Measurements from ENCODE around the gene CPEB4. TPM values are rescaled to one million over a fixed set of nuclear protein-coding genes. Genes with fewer than 3 reads are reported as not detected.

The CPEB4 gene
- total and polyA plus RNA-seq, 9 of the 15 experiments (the other 6 are each of a cell fraction or from before 2014, with no cell fraction given): 7.4 to 21.3 (median 12.4) TPM

DNA sequence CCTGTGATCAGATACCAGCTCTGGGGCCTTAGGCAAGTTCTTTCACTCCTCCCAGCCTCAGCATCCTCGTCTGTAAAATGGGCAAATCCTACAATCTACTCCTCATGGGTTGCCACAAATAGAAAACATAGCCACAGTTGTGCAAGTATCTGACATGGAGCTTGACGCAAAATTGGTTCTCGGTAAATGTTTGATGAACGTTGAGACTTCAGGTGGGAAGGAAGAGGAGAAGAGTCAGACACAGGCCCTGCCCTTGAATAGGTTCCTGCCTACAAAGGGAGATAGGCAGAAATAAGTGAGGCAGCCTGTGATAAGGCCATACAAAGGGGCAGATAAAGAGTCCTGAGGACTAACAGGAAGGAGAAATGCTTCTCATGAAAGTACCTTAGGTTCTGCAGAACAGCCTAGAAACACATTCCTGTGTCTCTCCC lies 26.1 kb upstream of the CPEB4 start (continued):
- TF ChIP-seq ARNT (IDR thresholded peaks at IDR 0.05) (no peak), ATF1 (CRISPR knock-in tag; IDR thresholded peaks at IDR 0.05) (no peak), ATF1 (tag; IDR thresholded peaks at IDR 0.05) (peak; percentile 7; the same call in 1 of the 2 replicates), CBFB (CRISPR knock-in tag; IDR thresholded peaks at IDR 0.05) (no peak), POLR2G (IDR thresholded peaks at IDR 0.05; ENCODE audit: low read depth, low read length) (no peak), RBFOX2 (IDR thresholded peaks at IDR 0.05; ENCODE audit: low read depth, low read length) (no peak), ZNF140 (CRISPR knock-in tag; IDR thresholded peaks at IDR 0.05) (no peak), KLF6 (CRISPR knock-in tag; IDR thresholded peaks at IDR 0.05; ENCODE audit: borderline replicate concordance) (no peak), ZEB2 (IDR thresholded peaks at IDR 0.05) (peak; percentile 65), ZC3H8 (IDR thresholded peaks at IDR 0.05) (no peak), KDM1A (IDR thresholded peaks at IDR 0.05) (peak; percentile 90 to 97), SOX6 (IDR thresholded peaks at IDR 0.05) (peak; percentile 83), U2AF1 (optimal IDR thresholded peaks at IDR 0.05; ENCODE audit: low read depth, low read length) (no peak), BCOR (IDR thresholded peaks at IDR 0.05) (peak; percentile 99), NFATC3 (IDR thresholded peaks at IDR 0.05) (no peak), PHB2 (IDR thresholded peaks at IDR 0.05; ENCODE audit: low read depth) (no peak), MAFK (IDR thresholded peaks at IDR 0.05; ENCODE audit: low read length) (no peak), SREBF2 (CRISPR knock-in tag; IDR thresholded peaks at IDR 0.05) (no peak), MTA2 (IDR thresholded peaks at IDR 0.05; ENCODE audit: low read depth) (no peak; the same call in 1 of the 2 replicates)
- TF ChIP-seq, protein P1, sequence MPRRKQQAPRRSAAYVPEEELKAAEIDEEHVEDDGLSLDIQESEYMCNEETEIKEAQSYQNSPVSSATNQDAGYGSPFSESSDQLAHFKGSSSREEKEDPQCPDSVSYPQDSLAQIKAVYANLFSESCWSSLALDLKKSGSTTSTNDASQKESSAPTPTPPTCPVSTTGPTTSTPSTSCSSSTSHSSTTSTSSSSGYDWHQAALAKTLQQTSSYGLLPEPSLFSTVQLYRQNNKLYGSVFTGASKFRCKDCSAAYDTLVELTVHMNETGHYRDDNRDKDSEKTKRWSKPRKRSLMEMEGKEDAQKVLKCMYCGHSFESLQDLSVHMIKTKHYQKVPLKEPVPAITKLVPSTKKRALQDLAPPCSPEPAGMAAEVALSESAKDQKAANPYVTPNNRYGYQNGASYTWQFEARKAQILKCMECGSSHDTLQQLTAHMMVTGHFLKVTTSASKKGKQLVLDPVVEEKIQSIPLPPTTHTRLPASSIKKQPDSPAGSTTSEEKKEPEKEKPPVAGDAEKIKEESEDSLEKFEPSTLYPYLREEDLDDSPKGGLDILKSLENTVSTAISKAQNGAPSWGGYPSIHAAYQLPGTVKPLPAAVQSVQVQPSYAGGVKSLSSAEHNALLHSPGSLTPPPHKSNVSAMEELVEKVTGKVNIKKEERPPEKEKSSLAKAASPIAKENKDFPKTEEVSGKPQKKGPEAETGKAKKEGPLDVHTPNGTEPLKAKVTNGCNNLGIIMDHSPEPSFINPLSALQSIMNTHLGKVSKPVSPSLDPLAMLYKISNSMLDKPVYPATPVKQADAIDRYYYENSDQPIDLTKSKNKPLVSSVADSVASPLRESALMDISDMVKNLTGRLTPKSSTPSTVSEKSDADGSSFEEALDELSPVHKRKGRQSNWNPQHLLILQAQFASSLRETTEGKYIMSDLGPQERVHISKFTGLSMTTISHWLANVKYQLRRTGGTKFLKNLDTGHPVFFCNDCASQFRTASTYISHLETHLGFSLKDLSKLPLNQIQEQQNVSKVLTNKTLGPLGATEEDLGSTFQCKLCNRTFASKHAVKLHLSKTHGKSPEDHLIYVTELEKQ (CRISPR knock-in tag; IDR thresholded peaks at IDR 0.05): no peak
- TF ChIP-seq, protein P2, sequence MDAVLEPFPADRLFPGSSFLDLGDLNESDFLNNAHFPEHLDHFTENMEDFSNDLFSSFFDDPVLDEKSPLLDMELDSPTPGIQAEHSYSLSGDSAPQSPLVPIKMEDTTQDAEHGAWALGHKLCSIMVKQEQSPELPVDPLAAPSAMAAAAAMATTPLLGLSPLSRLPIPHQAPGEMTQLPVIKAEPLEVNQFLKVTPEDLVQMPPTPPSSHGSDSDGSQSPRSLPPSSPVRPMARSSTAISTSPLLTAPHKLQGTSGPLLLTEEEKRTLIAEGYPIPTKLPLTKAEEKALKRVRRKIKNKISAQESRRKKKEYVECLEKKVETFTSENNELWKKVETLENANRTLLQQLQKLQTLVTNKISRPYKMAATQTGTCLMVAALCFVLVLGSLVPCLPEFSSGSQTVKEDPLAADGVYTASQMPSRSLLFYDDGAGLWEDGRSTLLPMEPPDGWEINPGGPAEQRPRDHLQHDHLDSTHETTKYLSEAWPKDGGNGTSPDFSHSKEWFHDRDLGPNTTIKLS (IDR thresholded peaks at IDR 0.05; ENCODE audit: borderline replicate concordance, low read depth): no peak
- TF ChIP-seq, protein P3, sequence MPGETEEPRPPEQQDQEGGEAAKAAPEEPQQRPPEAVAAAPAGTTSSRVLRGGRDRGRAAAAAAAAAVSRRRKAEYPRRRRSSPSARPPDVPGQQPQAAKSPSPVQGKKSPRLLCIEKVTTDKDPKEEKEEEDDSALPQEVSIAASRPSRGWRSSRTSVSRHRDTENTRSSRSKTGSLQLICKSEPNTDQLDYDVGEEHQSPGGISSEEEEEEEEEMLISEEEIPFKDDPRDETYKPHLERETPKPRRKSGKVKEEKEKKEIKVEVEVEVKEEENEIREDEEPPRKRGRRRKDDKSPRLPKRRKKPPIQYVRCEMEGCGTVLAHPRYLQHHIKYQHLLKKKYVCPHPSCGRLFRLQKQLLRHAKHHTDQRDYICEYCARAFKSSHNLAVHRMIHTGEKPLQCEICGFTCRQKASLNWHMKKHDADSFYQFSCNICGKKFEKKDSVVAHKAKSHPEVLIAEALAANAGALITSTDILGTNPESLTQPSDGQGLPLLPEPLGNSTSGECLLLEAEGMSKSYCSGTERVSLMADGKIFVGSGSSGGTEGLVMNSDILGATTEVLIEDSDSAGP (CRISPR knock-in tag; IDR thresholded peaks at IDR 0.05): no peak
- TF ChIP-seq, protein P4, sequence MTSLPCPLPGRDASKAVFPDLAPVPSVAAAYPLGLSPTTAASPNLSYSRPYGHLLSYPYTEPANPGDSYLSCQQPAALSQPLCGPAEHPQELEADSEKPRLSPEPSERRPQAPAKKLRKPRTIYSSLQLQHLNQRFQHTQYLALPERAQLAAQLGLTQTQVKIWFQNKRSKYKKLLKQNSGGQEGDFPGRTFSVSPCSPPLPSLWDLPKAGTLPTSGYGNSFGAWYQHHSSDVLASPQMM (CRISPR knock-in tag; IDR thresholded peaks at IDR 0.05): no peak
- TF ChIP-seq, protein P5, sequence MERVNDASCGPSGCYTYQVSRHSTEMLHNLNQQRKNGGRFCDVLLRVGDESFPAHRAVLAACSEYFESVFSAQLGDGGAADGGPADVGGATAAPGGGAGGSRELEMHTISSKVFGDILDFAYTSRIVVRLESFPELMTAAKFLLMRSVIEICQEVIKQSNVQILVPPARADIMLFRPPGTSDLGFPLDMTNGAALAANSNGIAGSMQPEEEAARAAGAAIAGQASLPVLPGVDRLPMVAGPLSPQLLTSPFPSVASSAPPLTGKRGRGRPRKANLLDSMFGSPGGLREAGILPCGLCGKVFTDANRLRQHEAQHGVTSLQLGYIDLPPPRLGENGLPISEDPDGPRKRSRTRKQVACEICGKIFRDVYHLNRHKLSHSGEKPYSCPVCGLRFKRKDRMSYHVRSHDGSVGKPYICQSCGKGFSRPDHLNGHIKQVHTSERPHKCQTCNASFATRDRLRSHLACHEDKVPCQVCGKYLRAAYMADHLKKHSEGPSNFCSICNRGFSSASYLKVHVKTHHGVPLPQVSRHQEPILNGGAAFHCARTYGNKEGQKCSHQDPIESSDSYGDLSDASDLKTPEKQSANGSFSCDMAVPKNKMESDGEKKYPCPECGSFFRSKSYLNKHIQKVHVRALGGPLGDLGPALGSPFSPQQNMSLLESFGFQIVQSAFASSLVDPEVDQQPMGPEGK (CRISPR knock-in tag; IDR thresholded peaks at IDR 0.05; ENCODE audit: borderline replicate concordance): no peak
